Vagina (tissue), 2 donors: ENCODE data around the gene WDR35.

Source experiments
- POLR2AphosphoS5 ChIP-seq, 2 donors: sonication (generic); formaldehyde crosslinking; IDR thresholded peaks; one replicate each; pipeline ENCODE4 v1.9.0; 2017; ENCODE audit warnings: antibody characterized with exemption in 2 of 2, mild to moderate bottlenecking in 2 of 2, low read depth in 1 of 2; ENCODE audit not compliant: insufficient read depth in 1 of 2
- TF ChIP-seq, protein P1 (sequence below), 3 experiments: fragments of 450-650 bp in 2 of 3; fragments of 200-600 bp in 1 of 3; sonication (generic) in 1 of 3; IDR thresholded peaks; one replicate each; pipeline ENCODE4 v1.5.1; 2017 to 2019; ENCODE audit warnings: antibody characterized with exemption in 3 of 3, mild to moderate bottlenecking in 2 of 3, moderate library complexity in 2 of 3

GRCh38 chr2:19949071-19949470 lies 40.8 kb downstream of the WDR35 start:
- TF ChIP-seq, protein P1, sequence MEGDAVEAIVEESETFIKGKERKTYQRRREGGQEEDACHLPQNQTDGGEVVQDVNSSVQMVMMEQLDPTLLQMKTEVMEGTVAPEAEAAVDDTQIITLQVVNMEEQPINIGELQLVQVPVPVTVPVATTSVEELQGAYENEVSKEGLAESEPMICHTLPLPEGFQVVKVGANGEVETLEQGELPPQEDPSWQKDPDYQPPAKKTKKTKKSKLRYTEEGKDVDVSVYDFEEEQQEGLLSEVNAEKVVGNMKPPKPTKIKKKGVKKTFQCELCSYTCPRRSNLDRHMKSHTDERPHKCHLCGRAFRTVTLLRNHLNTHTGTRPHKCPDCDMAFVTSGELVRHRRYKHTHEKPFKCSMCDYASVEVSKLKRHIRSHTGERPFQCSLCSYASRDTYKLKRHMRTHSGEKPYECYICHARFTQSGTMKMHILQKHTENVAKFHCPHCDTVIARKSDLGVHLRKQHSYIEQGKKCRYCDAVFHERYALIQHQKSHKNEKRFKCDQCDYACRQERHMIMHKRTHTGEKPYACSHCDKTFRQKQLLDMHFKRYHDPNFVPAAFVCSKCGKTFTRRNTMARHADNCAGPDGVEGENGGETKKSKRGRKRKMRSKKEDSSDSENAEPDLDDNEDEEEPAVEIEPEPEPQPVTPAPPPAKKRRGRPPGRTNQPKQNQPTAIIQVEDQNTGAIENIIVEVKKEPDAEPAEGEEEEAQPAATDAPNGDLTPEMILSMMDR (IDR thresholded peaks at IDR 0.05) = no peak
- TF ChIP-seq POLR2AphosphoS5 (IDR thresholded peaks at IDR 0.05; ENCODE audit: insufficient read depth in 1 of 2, low read depth in 1 of 2) = no peak
